VCaP (cell line): ENCODE data around the gene JARID2.
"Not testable (repeated sequence)": the region's sequence is repeated elsewhere in the genome, so short reads cannot be mapped to it uniquely, and the experiment has no call there.

Source experiments
- H3K27ac ChIP-seq: fragments of 450-650 bp; 2 replicates; pipeline ENCODE4 v1.5.1; 2017
- CTCF ChIP-seq: fragments of 450-650 bp; conservative IDR thresholded peaks from 2 replicates; pipeline ENCODE4 v1.5.1; 2017; ENCODE audit warnings: mild to moderate bottlenecking, moderate library complexity

The JARID2 gene

DNA sequence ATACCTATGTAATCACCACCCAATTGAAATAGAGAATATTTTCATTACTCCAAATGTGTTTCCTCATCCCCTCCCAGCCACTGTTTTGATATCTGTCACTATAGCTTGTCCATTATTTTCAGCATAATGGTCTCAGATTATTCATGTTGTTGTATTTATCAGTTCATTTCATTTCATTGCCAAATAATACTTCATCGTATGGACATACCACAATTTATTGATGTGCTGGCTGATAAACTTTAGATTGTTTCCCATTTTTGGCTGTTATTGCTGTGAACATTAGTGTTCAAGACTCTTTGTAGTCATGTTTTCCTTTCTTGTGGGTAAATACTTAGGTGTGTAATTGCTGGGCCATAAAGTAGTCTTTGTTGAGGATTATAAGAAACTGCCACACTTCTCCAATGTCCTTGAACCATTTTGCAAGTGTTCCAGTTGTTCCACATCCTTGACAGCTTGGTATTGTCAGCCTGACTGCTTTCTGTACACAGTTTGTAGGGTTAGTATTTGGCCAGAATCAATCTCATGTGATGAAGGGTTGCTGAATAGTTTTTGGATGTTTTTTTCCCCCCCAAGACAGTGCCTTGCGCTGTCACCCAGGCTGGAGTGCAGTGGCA, 44.3 kb downstream of the JARID2 start:
- TF ChIP-seq CTCF: no peak
- H3K27ac ChIP-seq: no peak overlapping the region

DNA sequence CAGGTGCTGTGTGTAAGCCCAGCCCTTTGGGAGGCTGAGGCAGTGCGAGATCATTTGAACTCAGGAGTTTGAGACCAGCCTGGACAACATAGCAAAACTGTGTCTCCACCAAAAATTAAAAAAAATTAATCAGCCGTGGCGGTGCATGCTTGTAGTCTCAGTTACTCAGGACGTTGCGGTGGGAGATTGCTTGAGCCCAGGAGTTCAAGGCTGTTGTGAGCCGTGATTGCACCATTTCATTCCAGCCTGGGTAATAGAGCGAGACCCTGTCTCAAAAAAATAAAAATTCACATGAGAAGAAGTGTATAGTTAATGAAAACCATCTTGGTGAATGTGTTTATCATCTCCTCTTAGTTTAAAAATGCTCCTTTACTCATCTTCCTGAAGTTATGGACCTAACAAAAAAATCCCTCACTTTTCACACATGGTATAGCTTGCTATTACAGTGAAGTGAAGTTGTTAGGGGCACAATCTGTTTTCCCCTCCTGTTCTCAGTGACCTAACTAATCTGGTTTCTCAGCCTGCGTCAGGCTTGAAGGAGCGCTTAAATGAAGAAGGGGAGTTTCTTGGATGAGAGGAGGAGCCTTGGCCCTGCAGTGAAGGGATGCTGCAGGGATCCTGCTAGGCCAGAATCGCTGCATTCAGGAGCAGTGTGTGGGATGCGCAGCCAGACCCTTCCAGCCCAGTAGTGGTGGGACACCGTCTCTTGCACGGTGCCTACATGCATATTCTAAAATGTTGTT, 45.3 kb downstream of the JARID2 start:
- no peak for TF ChIP-seq CTCF
- no peak overlapping the region for H3K27ac ChIP-seq

DNA sequence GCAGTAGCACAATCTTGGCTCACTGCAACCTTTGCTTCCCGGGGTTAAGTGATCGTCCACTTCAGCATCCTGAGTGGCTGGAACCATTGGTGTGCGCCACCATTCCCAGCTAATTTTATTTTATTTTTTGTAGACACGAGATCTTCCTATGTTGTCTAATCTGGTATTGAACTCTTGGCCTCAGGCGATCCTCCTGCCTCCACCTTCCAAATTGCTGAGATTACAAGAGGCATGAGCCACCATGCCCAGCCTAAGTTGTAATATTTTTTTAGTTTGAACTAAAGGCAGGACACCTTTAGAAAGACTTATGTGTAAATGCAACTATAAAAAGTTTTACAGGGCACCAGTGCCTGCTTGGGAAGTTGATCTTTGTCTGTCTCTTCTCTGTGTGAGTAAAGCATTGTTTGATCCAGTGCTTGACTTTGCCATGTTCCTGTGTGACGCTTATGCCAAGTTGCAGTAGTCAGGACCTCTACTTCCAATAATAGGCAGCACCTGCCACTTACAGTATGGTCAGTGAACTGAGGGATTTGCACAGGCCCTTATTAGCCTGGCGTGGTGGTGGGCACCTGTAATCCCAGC, 46.9 kb downstream of the JARID2 start:
- H3K27ac ChIP-seq: peak overlapping the region; percentile 11; the same call in 1 of the 2 replicates
- TF ChIP-seq CTCF: no peak

GRCh38 chr6:15293674-15294073, 47.8 kb downstream of the JARID2 start:
- H3K27ac ChIP-seq: peak overlapping the region; percentile 11; the same call in 1 of the 2 replicates
- TF ChIP-seq CTCF: no peak

GRCh38 chr6:15294504-15294903, 48.6 kb downstream of the JARID2 start:
- H3K27ac ChIP-seq: no peak overlapping the region
- no peak for TF ChIP-seq CTCF

- TF ChIP-seq CTCF: no peak
- H3K27ac ChIP-seq: no peak overlapping the region
Observed at GRCh38 chr6:15296249-15296648, 50.4 kb downstream of the JARID2 start.

- TF ChIP-seq CTCF: no peak
- H3K27ac ChIP-seq: no peak overlapping the region
Observed at GRCh38 chr6:15296735-15297134, 50.9 kb downstream of the JARID2 start.

GRCh38 chr6:15297167-15297566, 51.3 kb downstream of the JARID2 start:
- H3K27ac ChIP-seq: not testable (repeated sequence)
